GM12891 (cell line): ENCODE results near the gene OGDHL.

Source experiments
- POLR2A ChIP-seq: IDR thresholded peaks from 2 replicates; pipeline ENCODE4 v1.6.1; 2011; ENCODE audit warnings: low read depth, low read length, control low read depth
- POLR2AphosphoS5 ChIP-seq: IDR thresholded peaks from 2 replicates; pipeline ENCODE4 v1.6.1; 2011; ENCODE audit warnings: low read depth, low read length, control low read depth
- POU2F2 ChIP-seq: IDR thresholded peaks from 2 replicates; pipeline ENCODE4 v1.6.1; 2011; ENCODE audit warnings: low read depth, mild to moderate bottlenecking, control low read depth, low read length, moderate library complexity
- SPI1 ChIP-seq: IDR thresholded peaks from 2 replicates; pipeline ENCODE4 v1.6.1; 2011; ENCODE audit warnings: low read depth, low read length, control low read depth
- TAF1 ChIP-seq: IDR thresholded peaks from 2 replicates; pipeline ENCODE4 v1.6.1; 2011; ENCODE audit warnings: low read depth, low read length, control low read depth

- no peak for TF ChIP-seq POLR2A
- no peak for TF ChIP-seq SPI1
- TF ChIP-seq POLR2AphosphoS5: no peak
- no peak for TF ChIP-seq TAF1
- TF ChIP-seq POU2F2: no peak
Observed at GRCh38 chr10:49751636-49752510, 10.2 kb downstream of the OGDHL start.
